Natural killer cell (primary cell): ENCODE results near the gene OSCP1. TPM values are rescaled to one million over a fixed set of nuclear protein-coding genes. Genes with fewer than 3 reads are reported as not detected.

ENCODE experiments used
- ATAC-seq, 3 donors: fragments of 150-1000 bp in 2 of 3; fragments of 200-7000 bp in 1 of 3; cut with Tn5 transposase; 1 replicate in 1 of 3; 2 replicates in 2 of 3; pipeline ENCODE4 v1.10.0; 2021; ENCODE audit warnings: mild to moderate bottlenecking in 2 of 3, moderate library complexity in 2 of 3
- DNase-seq, 2 donors: peaks; one replicate each; pipeline versions ENCODE4 v3.0.0 to v3.0.0-alpha.2; 2013 to 2021; ENCODE audit warnings: mixed read lengths in 1 of 2
- H3K27ac ChIP-seq: one replicate; pipeline ENCODE4 v1.5.1; 2013; ENCODE audit warnings: mild to moderate bottlenecking, low read length
- H3K27me3 ChIP-seq: one replicate; pipeline ENCODE4 v1.6.1; 2013; ENCODE audit warnings: low read length; ENCODE audit not compliant: control insufficient read depth, insufficient read depth
- H3K36me3 ChIP-seq: one replicate; pipeline ENCODE4 v1.6.1; 2013; ENCODE audit warnings: low read length; ENCODE audit not compliant: control insufficient read depth, insufficient read depth
- H3K4me1 ChIP-seq: one replicate; pipeline ENCODE4 v1.6.1; 2013; ENCODE audit warnings: low read length; ENCODE audit not compliant: control insufficient read depth, insufficient read depth
- H3K4me3 ChIP-seq: one replicate; pipeline ENCODE4 v1.5.1; 2013; ENCODE audit warnings: low read length
- H3K9me3 ChIP-seq: one replicate; pipeline ENCODE4 v1.6.1; 2013; ENCODE audit warnings: low read length; ENCODE audit not compliant: control insufficient read depth, insufficient read depth
- H3K27ac Mint-ChIP-seq, 2 donors: one replicate each; pipeline ENCODE4 v1.8.0; 2022; ENCODE audit warnings: mild to moderate bottlenecking in 2 of 2, mixed read lengths in 2 of 2, moderate library complexity in 1 of 2
- H3K27me3 Mint-ChIP-seq, 2 donors: one replicate each; pipeline ENCODE4 v1.8.0; 2022; ENCODE audit warnings: low read depth in 2 of 2, mixed read lengths in 2 of 2
- H3K36me3 Mint-ChIP-seq: one replicate; pipeline ENCODE4 v1.8.0; 2022; ENCODE audit warnings: mixed read lengths
- H3K4me1 Mint-ChIP-seq, 2 donors: one replicate each; pipeline ENCODE4 v1.8.0; 2022; ENCODE audit warnings: mixed read lengths in 2 of 2
- H3K4me3 Mint-ChIP-seq: one replicate; pipeline ENCODE4 v1.8.0; 2022; ENCODE audit warnings: mild to moderate bottlenecking, moderate library complexity, mixed read lengths
- H3K9me3 Mint-ChIP-seq, 2 donors: one replicate each; pipeline ENCODE4 v1.8.0; 2022; ENCODE audit warnings: mixed read lengths in 2 of 2
- WGBS: methylation state at CpG from one replicate; pipeline ENCODE4 v1.1.7; 2013; ENCODE audit warnings: missing lambda C conversion rate; ENCODE audit not compliant: insufficient coverage; 5-methylcytosine and 5-hydroxymethylcytosine counted together
- intact Hi-C: fragments of 100-400 bp; cut with micrococcal nuclease; formaldehyde crosslinking; loops from one replicate; pipeline ENCODE4 v1.14.2; 2022
- total RNA-seq, 4 donors: library from RNA; stranded (reverse); fragments of 120-200 nt in 1 of 4; gene quantifications; one replicate each; pipeline versions ENCODE4 v1.2.3 to v1.2.4, GENCODE V29; 2013 to 2022
- TF ChIP-seq, protein P1 (sequence below): fragments of 200-600 bp; IDR thresholded peaks from one replicate; pipeline ENCODE4 v1.8.0; 2022; ENCODE audit warnings: antibody characterized with exemption

The OSCP1 gene
- total RNA-seq, 3 donors from 2014 or later (not counting 1 experiment from before 2014, with no cell fraction given), result 2.3 TPM; not detected in 2

DNA sequence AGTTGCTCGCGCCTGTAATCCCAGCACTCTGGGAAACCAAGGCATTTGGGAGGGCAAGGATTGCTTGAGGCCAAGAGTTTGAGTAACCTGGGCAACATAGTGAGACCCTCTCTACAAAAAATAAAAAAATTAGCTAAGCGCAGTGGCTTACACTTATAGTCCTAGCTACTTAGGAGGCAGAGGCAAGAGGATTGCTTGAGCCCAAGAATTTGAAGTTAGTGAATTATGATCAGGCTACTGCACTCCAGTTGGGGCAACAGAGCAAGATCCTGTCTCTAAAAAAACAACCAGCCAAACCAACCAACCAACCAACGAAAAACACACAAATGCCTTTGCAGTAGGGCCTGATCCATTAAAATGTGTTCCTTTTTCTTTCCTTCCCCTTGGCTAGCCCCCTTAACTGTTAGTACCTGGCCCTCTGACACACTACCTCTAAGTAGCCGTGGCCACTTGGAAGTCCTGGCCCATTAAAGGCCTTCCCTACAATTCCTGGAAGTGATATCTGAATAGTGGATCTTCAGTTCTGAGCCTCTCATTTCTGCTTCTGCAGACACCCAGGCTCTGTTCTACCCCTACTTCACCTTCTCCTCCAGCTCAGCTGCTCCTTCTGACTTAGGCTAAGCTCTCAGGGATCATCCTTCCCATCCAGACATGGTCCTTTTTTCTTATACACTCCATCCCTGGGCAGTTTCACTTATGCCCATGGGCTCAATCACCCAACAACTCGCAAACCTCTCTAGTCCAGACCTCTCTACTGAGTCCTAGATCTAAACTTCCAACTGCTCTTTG is 3.5 kb upstream of the OSCP1 start:
- H3K4me3 Mint-ChIP-seq, result no peak overlapping the region
- H3K4me1 ChIP-seq, result peaks cover 16% of the 10 kb centered on the region
- no peak for ATAC-seq
- no peak for DNase-seq
- H3K27me3 Mint-ChIP-seq, result no peaks in the 10 kb centered on the region
- intact Hi-C loops, result no loop called here
- WGBS, result 96% methylated on average over 6 of the region's 6 CpGs
- no peak overlapping the region for H3K4me3 ChIP-seq
- TF ChIP-seq, protein P1, sequence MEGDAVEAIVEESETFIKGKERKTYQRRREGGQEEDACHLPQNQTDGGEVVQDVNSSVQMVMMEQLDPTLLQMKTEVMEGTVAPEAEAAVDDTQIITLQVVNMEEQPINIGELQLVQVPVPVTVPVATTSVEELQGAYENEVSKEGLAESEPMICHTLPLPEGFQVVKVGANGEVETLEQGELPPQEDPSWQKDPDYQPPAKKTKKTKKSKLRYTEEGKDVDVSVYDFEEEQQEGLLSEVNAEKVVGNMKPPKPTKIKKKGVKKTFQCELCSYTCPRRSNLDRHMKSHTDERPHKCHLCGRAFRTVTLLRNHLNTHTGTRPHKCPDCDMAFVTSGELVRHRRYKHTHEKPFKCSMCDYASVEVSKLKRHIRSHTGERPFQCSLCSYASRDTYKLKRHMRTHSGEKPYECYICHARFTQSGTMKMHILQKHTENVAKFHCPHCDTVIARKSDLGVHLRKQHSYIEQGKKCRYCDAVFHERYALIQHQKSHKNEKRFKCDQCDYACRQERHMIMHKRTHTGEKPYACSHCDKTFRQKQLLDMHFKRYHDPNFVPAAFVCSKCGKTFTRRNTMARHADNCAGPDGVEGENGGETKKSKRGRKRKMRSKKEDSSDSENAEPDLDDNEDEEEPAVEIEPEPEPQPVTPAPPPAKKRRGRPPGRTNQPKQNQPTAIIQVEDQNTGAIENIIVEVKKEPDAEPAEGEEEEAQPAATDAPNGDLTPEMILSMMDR, result no peak
- no peaks in the 10 kb centered on the region for H3K9me3 Mint-ChIP-seq
- H3K4me1 Mint-ChIP-seq, result peaks cover 14 to 19% of the 10 kb centered on the region in 2 donors
- H3K27ac Mint-ChIP-seq, result peak overlapping the region in 1 of 2 donors; percentile 25
- H3K36me3 Mint-ChIP-seq, result no peaks in the 10 kb centered on the region
- no peak overlapping the region for H3K27ac ChIP-seq
- no peaks in the 10 kb centered on the region for H3K27me3 ChIP-seq
- H3K36me3 ChIP-seq, result peaks cover 30% of the 10 kb centered on the region
- no peaks in the 10 kb centered on the region for H3K9me3 ChIP-seq

DNA sequence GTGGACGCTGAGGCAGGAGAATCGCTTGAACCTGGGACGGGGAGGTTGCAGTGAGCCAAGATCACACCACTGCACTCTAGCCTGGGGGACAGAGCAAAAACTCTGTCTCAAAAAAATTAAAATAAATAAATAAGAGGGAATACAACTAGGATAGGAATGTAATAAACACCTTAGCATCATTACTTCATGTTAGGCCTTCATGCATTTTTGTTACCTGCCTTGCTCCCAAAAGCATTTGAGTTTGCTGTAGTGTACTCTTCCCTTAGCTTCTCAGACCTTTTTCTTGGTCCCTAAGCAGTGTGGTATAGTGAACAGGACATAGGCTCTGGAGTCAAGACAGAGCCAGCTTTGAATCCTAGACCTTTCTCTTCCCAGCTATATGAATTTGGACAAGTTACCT is 2.8 kb upstream of the OSCP1 start:
- Mint-ChIP-seq H3K27ac (no peak overlapping the region), H3K9me3 (no peaks in the 10 kb centered on the region), H3K4me1 (peaks cover 14 to 19% of the 10 kb centered on the region in 2 donors), H3K4me3 (no peak overlapping the region), H3K36me3 (no peaks in the 10 kb centered on the region), H3K27me3 (no peaks in the 10 kb centered on the region)
- 97% methylated on average over 3 of the region's 3 CpGs for WGBS
- TF ChIP-seq, protein P1, result no peak
- peaks cover 16% of the 10 kb centered on the region for H3K4me1 ChIP-seq
- H3K4me3 ChIP-seq, result no peak overlapping the region
- ATAC-seq (no peak), DNase-seq (no peak)
- H3K27me3 ChIP-seq, result no peaks in the 10 kb centered on the region
- intact Hi-C loops, result no loop called here
- peaks cover 30% of the 10 kb centered on the region for H3K36me3 ChIP-seq
- H3K9me3 ChIP-seq, result no peaks in the 10 kb centered on the region
- H3K27ac ChIP-seq, result no peak overlapping the region

DNA sequence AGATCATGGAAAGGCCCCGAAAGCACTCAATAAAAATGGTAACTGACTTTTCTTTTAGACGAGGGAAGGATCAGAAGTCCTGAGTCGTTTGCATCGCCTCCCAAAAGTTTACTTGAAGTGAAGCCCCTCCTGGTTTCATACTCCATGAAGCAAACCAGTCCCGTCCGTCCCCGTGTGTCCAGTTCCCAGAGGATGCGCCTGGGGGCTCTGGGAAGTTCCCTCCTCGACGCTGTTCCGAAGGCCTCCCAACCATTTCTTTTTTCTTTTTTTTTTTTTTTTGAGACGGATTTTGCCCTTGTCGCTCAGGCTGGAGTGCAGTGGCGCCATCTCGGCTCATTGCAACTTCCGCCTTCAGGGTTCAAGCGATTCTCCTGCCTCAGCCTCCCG is 661 bp upstream of the OSCP1 start:
- no peak for DNase-seq
- Histone ChIP-seq H3K27me3 (no peaks in the 10 kb centered on the region), H3K9me3 (no peaks in the 10 kb centered on the region), H3K36me3 (peaks cover 14% of the 10 kb centered on the region), H3K27ac (peak overlapping the region; percentile 92), H3K4me3 (peak overlapping the region; percentile 77), H3K4me1 (peaks cover 16% of the 10 kb centered on the region)
- Mint-ChIP-seq H3K27me3 (no peaks in the 10 kb centered on the region), H3K4me3 (peak overlapping the region; percentile 88), H3K36me3 (no peaks in the 10 kb centered on the region), H3K27ac (peak overlapping the region; percentile 87 to 96), H3K9me3 (no peaks in the 10 kb centered on the region), H3K4me1 (peaks cover 14 to 19% of the 10 kb centered on the region in 2 donors)
- intact Hi-C loops, result loop anchor here (1.0 kb wide), 1 partner anchor 13 kb away; the partner anchor contains the start of gene MRPS15
- ATAC-seq, result no peak
- TF ChIP-seq, protein P1, result no peak
- WGBS, result 47% methylated on average over 16 of the region's 18 CpGs
